ENCODE results near the gene DCHS2. TPM values are rescaled to one million over a fixed set of nuclear protein-coding genes. Genes with fewer than 3 reads are reported as not detected.

Gene DCHS2
- polyA plus RNA-seq, 3 donors: not detected

DNA sequence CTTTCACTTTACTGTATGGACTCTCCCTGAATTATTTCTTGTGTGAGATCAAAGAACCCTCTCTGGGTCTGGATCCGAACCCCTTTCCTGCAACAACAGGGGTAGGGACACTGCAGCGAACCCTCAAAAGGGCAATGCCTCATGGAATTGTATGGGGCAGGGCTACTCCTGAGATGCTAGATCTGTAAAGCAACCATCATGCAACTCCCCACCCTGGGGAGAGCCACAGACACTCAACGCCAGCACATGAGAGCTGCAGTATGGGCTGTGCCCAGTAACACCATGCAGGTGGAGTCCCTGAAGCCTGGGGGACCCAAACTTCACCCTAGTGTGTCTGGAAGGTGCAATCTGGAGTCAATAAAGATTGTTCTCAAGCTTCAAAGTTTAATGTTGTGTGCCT is 304.7 kb downstream of the DCHS2 start:
- H3K36me3 ChIP-seq (replicated peaks in 1 of 2; ENCODE audit: control insufficient read depth in 1 of 2, insufficient read depth in 2 of 2, low read length in 2 of 2): no peaks in the 10 kb centered on the region
- H3K4me3 ChIP-seq (replicated peaks in 1 of 3; ENCODE audit: low read depth in 2 of 3, low read length in 3 of 3): no peak overlapping the region
- peaks cover 0 to 3% (median 0%) of the 10 kb centered on the region in 7 donors for H3K9me3 Mint-ChIP-seq
- H3K36me3 Mint-ChIP-seq: no peaks in the 10 kb centered on the region
- no peaks in the 10 kb centered on the region for H3K4me1 Mint-ChIP-seq
- H3K9ac ChIP-seq (ENCODE audit: insufficient read depth, low read length, poor library complexity, severe bottlenecking): no peak overlapping the region
- TF ChIP-seq, protein P1, sequence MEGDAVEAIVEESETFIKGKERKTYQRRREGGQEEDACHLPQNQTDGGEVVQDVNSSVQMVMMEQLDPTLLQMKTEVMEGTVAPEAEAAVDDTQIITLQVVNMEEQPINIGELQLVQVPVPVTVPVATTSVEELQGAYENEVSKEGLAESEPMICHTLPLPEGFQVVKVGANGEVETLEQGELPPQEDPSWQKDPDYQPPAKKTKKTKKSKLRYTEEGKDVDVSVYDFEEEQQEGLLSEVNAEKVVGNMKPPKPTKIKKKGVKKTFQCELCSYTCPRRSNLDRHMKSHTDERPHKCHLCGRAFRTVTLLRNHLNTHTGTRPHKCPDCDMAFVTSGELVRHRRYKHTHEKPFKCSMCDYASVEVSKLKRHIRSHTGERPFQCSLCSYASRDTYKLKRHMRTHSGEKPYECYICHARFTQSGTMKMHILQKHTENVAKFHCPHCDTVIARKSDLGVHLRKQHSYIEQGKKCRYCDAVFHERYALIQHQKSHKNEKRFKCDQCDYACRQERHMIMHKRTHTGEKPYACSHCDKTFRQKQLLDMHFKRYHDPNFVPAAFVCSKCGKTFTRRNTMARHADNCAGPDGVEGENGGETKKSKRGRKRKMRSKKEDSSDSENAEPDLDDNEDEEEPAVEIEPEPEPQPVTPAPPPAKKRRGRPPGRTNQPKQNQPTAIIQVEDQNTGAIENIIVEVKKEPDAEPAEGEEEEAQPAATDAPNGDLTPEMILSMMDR (IDR thresholded peaks at IDR 0.05): no peak
- H3K4me2 ChIP-seq (replicated peaks; ENCODE audit: extremely low read depth, low read length, poor library complexity, severe bottlenecking): no peak overlapping the region
- no peak overlapping the region for H3K27ac ChIP-seq (ENCODE audit: low read depth in 1 of 2, low read length in 2 of 2)
- H3K27me3 ChIP-seq (ENCODE audit: control insufficient read depth in 2 of 2, insufficient read depth in 2 of 2, low read length in 2 of 2): no peaks in the 10 kb centered on the region
- H3K27me3 Mint-ChIP-seq (ENCODE audit: low read depth in 3 of 3): peaks cover 0 to 2% (median 0%) of the 10 kb centered on the region in 3 donors
- H3K4me3 Mint-ChIP-seq: no peak overlapping the region
- no peaks in the 10 kb centered on the region for H4K20me1 ChIP-seq (ENCODE audit: insufficient read depth, low read length)
- 100% methylated on average over 1 of the region's 3 CpGs for WGBS (ENCODE audit: insufficient coverage)
- no peak overlapping the region for H3K27ac Mint-ChIP-seq
- H3K79me2 ChIP-seq (ENCODE audit: insufficient read depth, low read length): no peaks in the 10 kb centered on the region
- intact Hi-C loops (cut with micrococcal nuclease): no loop called here
- no peak for DNase-seq
- no peak overlapping the region for H2AFZ ChIP-seq (ENCODE audit: insufficient read depth, low read depth, low read length, poor library complexity, severe bottlenecking)
- peaks cover 0 to 4% of the 10 kb centered on the region in 2 donors for H3K9me3 ChIP-seq (replicated peaks in 1 of 2; ENCODE audit: control insufficient read depth in 1 of 2, insufficient read depth in 1 of 2, low read length in 2 of 2)
- H3K4me1 ChIP-seq (ENCODE audit: control insufficient read depth in 1 of 2, insufficient read depth in 2 of 2, low read length in 2 of 2): no peaks in the 10 kb centered on the region

DNA sequence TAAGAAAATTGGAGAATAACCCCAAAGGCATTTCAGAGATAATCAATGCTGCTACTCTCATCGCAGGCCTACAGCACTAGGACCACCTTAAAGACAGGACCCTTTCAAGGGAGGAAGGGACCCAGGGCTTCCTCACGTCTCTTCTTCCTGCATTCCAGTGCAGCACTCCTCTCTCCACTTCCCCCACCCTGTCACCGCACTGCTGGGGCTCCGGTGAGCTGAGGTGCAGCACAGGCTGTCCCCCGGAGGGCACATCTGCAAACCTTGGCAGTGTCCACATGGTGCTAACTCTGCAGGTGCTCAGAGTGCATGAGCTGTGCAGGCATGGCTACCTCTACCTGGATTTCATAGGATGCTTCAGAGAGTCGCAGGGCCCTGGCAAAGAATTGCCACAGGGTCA is 305.6 kb downstream of the DCHS2 start:
- intact Hi-C loops (cut with micrococcal nuclease): no loop called here
- Histone ChIP-seq H3K27ac (ENCODE audit: low read depth in 1 of 2, low read length in 2 of 2) (no peak overlapping the region), H3K79me2 (ENCODE audit: insufficient read depth, low read length) (no peaks in the 10 kb centered on the region), H3K27me3 (ENCODE audit: control insufficient read depth in 2 of 2, insufficient read depth in 2 of 2, low read length in 2 of 2) (no peaks in the 10 kb centered on the region), H3K4me2 (replicated peaks; ENCODE audit: extremely low read depth, low read length, poor library complexity, severe bottlenecking) (no peak overlapping the region), H3K4me1 (ENCODE audit: control insufficient read depth in 1 of 2, insufficient read depth in 2 of 2, low read length in 2 of 2) (no peaks in the 10 kb centered on the region), H3K4me3 (replicated peaks in 1 of 3; ENCODE audit: low read depth in 2 of 3, low read length in 3 of 3) (no peak overlapping the region), H3K36me3 (replicated peaks in 1 of 2; ENCODE audit: control insufficient read depth in 1 of 2, insufficient read depth in 2 of 2, low read length in 2 of 2) (no peaks in the 10 kb centered on the region), H2AFZ (ENCODE audit: insufficient read depth, low read depth, low read length, poor library complexity, severe bottlenecking) (no peak overlapping the region), H3K9me3 (replicated peaks in 1 of 2; ENCODE audit: control insufficient read depth in 1 of 2, insufficient read depth in 1 of 2, low read length in 2 of 2) (peaks cover 0 to 4% of the 10 kb centered on the region in 2 donors), H4K20me1 (ENCODE audit: insufficient read depth, low read length) (no peaks in the 10 kb centered on the region), H3K9ac (ENCODE audit: insufficient read depth, low read length, poor library complexity, severe bottlenecking) (no peak overlapping the region)
- Mint-ChIP-seq H3K36me3 (no peaks in the 10 kb centered on the region), H3K4me1 (no peaks in the 10 kb centered on the region), H3K9me3 (peaks cover 0 to 3% (median 2%) of the 10 kb centered on the region in 7 donors), H3K4me3 (no peak overlapping the region), H3K27me3 (ENCODE audit: low read depth in 3 of 3) (peaks cover 0 to 2% (median 0%) of the 10 kb centered on the region in 3 donors), H3K27ac (no peak overlapping the region)
- DNase-seq: no peak
- TF ChIP-seq, protein P1 (IDR thresholded peaks at IDR 0.05): no peak
- WGBS (ENCODE audit: insufficient coverage): 92% methylated on average over 5 of the region's 6 CpGs

All from CD14-positive monocyte (primary cell).